AG04450 (cell line): ENCODE data around the gene ATP2B2. TPM values are rescaled to one million over a fixed set of nuclear protein-coding genes. Genes with fewer than 3 reads are reported as not detected.

ENCODE experiments used
- CTCF ChIA-PET: fragments of 300-600, 350-600 bp; formaldehyde crosslinking; extraction: SDS; loops from one replicate; lab custom pipeline; 2022; ENCODE audit warnings: antibody characterized with exemption, inconsistent platforms; lab: Charles Lee
- POLR2A ChIA-PET: fragments of 350-600 bp; formaldehyde crosslinking; extraction: SDS; loops from one replicate; lab custom pipeline; 2021; ENCODE audit warnings: antibody characterized with exemption, inconsistent platforms; lab: Yijun Ruan, JAX
- DNase-seq: peaks from one replicate; pipeline ENCODE4 v3.0.0-alpha.2; 2011; ENCODE audit warnings: low read depth, low spot score
- H3K27ac ChIP-seq: one replicate; pipeline ENCODE4 v1.5.1; 2012; ENCODE audit warnings: low read depth, low read length, control low read depth
- H3K27me3 ChIP-seq: one replicate; pipeline ENCODE4 v1.6.0; 2012; ENCODE audit warnings: low read length; ENCODE audit not compliant: control insufficient read depth, insufficient read depth
- H3K4me3 ChIP-seq: 2 replicates; pipeline ENCODE4 v1.5.1; 2011; ENCODE audit warnings: mild to moderate bottlenecking, low read depth, low read length, control low read depth
- H3K9me3 ChIP-seq: 2 replicates; pipeline ENCODE4 v1.5.1; 2012; ENCODE audit warnings: low read length; ENCODE audit not compliant: control insufficient read depth, insufficient read depth
- CTCF ChIP-seq: IDR thresholded peaks from 2 replicates; pipeline ENCODE4 v1.5.1; 2011; ENCODE audit warnings: low read depth, low read length, control low read depth, inconsistent platforms
- polyA plus RNA-seq: library from polyadenylated mRNA; depleted of rRNA; stranded (reverse); fragments of >200 nt; gene quantifications from 2 replicates; pipeline ENCODE4 v1.2.3, GENCODE V29; 2011

Gene ATP2B2
- polyA plus RNA-seq, 1 experiment = 0.01 TPM

- ChIA-PET CTCF (interaction anchor here (0.8 to 2.0 kb wide), 4 partner anchors 9 to 702 kb away, joined by 3 to 16 read pairs (median 5); no protein-coding TSS in a partner anchor), POLR2A (interaction anchor here (0.5 to 2.0 kb wide), 2 partner anchors 9 to 21 kb away, joined by 3 to 15 read pairs; no protein-coding TSS in a partner anchor)
- Histone ChIP-seq H3K27me3 (peaks cover 4% of the 10 kb centered on the region), H3K9me3 (peaks cover 6% of the 10 kb centered on the region; the same call in 1 of the 2 replicates), H3K4me3 (no peak overlapping the region), H3K27ac (peak overlapping the region; percentile 68)
- no peak for TF ChIP-seq CTCF
- peak; percentile 58 for DNase-seq
Measured at GRCh38 chr3:10357592-10358308, 147.6 kb downstream of the ATP2B2 start.

- Histone ChIP-seq H3K4me3 (no peak overlapping the region), H3K9me3 (peaks cover 6% of the 10 kb centered on the region; the same call in 1 of the 2 replicates), H3K27ac (peak overlapping the region; percentile 68), H3K27me3 (peaks cover 4% of the 10 kb centered on the region)
- no peak for DNase-seq
- no peak for TF ChIP-seq CTCF
- CTCF ChIA-PET = interaction anchor here (0.8 to 2.0 kb wide), 3 partner anchors 10 to 703 kb away, joined by 3 to 16 read pairs (median 5); no protein-coding TSS in a partner anchor
- POLR2A ChIA-PET = interaction anchor here (0.5 to 2.0 kb wide), 2 partner anchors 10 to 20 kb away, joined by 3 to 15 read pairs; no protein-coding TSS in a partner anchor
Measured at GRCh38 chr3:10357095-10357494, 148.3 kb downstream of the ATP2B2 start.

- TF ChIP-seq CTCF = no peak
- no peak overlapping the region for H3K4me3 ChIP-seq
- no peak overlapping the region for H3K27ac ChIP-seq
- ChIA-PET CTCF (interaction anchor here (2.0 kb wide), 1 partner anchor 10 kb away, joined by 16 read pairs; no protein-coding TSS in a partner anchor), POLR2A (interaction anchor here (2.0 kb wide), 1 partner anchor 10 kb away, joined by 15 read pairs; no protein-coding TSS in a partner anchor)
- peaks cover 6% of the 10 kb centered on the region; the same call in 1 of the 2 replicates for H3K9me3 ChIP-seq
- H3K27me3 ChIP-seq = peaks cover 4% of the 10 kb centered on the region
- no peak for DNase-seq
Measured at GRCh38 chr3:10356461-10356981, 148.9 kb downstream of the ATP2B2 start.

GRCh38 chr3:10354361-10355015, 150.9 kb downstream of the ATP2B2 start:
- H3K9me3 ChIP-seq = no peaks in the 10 kb centered on the region; the same call in 1 of the 2 replicates
- ChIA-PET CTCF (interaction anchor here (3.8 kb wide), 1 partner anchor 10 kb away, joined by 21 read pairs; no protein-coding TSS in a partner anchor), POLR2A (no interaction called here)
- no peak for TF ChIP-seq CTCF
- H3K27me3 ChIP-seq = no peaks in the 10 kb centered on the region
- DNase-seq = no peak
- H3K27ac ChIP-seq = no peak overlapping the region
- no peak overlapping the region for H3K4me3 ChIP-seq
